GM12878 (cell line): Measurements from ENCODE around the gene NUP62. TPM values are rescaled to one million over a fixed set of nuclear protein-coding genes. Genes with fewer than 3 reads are reported as not detected.

Experiments used
- ATAC-seq: fragments of 200-7000 bp; cut with Tn5 transposase; 3 replicates; pipeline ENCODE4 v1.9.1; 2020; ENCODE audit warnings: mild to moderate bottlenecking, moderate library complexity
- BruUV-seq: library from RNA; stranded (reverse); fragments of 400-500 nt; replicated peaks from 2 replicates; lab custom pipeline; 2021; lab: Mats Ljungman, UMichigan
- CTCF ChIA-PET: fragments of 300-600 bp; sonication (Branson Sonifier 250); formaldehyde crosslinking; extraction: SDS; loops from one replicate; lab custom pipeline; 2021; ENCODE audit warnings: inconsistent platforms; lab: Yijun Ruan, JAX
- POLR2A ChIA-PET: fragments of 350-600 bp; formaldehyde crosslinking; extraction: SDS; loops from one replicate; lab custom pipeline; 2021; ENCODE audit warnings: inconsistent platforms; lab: Charles Lee
- RAD21 ChIA-PET: fragments of 300-600 bp; sonication (Branson Sonifier 250); formaldehyde crosslinking; loops from one replicate; lab custom pipeline; 2023; ENCODE audit warnings: antibody characterized with exemption; ENCODE audit not compliant: unreplicated experiment; lab: Charles Lee
- SMC1A ChIA-PET: fragments of 300-600 bp; sonication (Branson Sonifier 250); formaldehyde crosslinking; loops from one replicate; lab custom pipeline; 2023; ENCODE audit not compliant: unreplicated experiment, uncharacterized antibody; lab: Charles Lee
- DNase-seq: peaks from one replicate; pipeline ENCODE4 v3.0.0-alpha.2; 2011; ENCODE audit warnings: low read depth, low spot score
- FAIRE-seq: peaks from 3 replicates; lab custom pipeline; 2011; peaks lifted over from hg19 to GRCh38; lab: Jason Lieb, UNC
- H2AFZ ChIP-seq: 2 replicates; pipeline ENCODE4 v1.6.0; 2011; ENCODE audit warnings: low read depth, low read length, control low read depth; ENCODE audit not compliant: control insufficient read depth
- H3K27ac ChIP-seq: 2 replicates; pipeline ENCODE4 v1.5.1; 2011; ENCODE audit warnings: control low read depth; ENCODE audit not compliant: control insufficient read depth, insufficient read depth
- H3K27me3 ChIP-seq, 2 experiments: replicated peaks in 1 of 2; 2 replicates each; pipeline versions ENCODE4 v1.6.0 to v1.6.1; 2011; ENCODE audit warnings: low read length in 1 of 2; ENCODE audit not compliant: control insufficient read depth in 2 of 2, insufficient read depth in 2 of 2
- H3K36me3 ChIP-seq, 2 experiments: 2 replicates each; pipeline ENCODE4 v1.5.1; 2011; ENCODE audit warnings: low read length in 1 of 2; ENCODE audit not compliant: control insufficient read depth in 2 of 2, insufficient read depth in 2 of 2
- H3K4me1 ChIP-seq: 2 replicates; pipeline ENCODE4 v1.6.1; 2011; ENCODE audit warnings: mild to moderate bottlenecking, low read length, moderate library complexity, mixed read lengths; ENCODE audit not compliant: control insufficient read depth, insufficient read depth
- H3K4me2 ChIP-seq: 2 replicates; pipeline ENCODE4 v1.6.0; 2011; ENCODE audit warnings: control low read depth; ENCODE audit not compliant: control insufficient read depth, insufficient read depth
- H3K4me3 ChIP-seq: fragments of 200-600 bp; sonication (generic); 2 replicates; pipeline ENCODE4 v1.5.1; 2016
- H3K79me2 ChIP-seq: 2 replicates; pipeline ENCODE4 v1.6.0; 2011; ENCODE audit warnings: low read length; ENCODE audit not compliant: control insufficient read depth, insufficient read depth
- H3K9ac ChIP-seq: 2 replicates; pipeline ENCODE4 v1.8.0; 2011; ENCODE audit warnings: low read length, control low read depth, mixed read lengths; ENCODE audit not compliant: control insufficient read depth, insufficient read depth
- H3K9me3 ChIP-seq: replicated peaks from 3 replicates; pipeline ENCODE4 v1.5.1; 2011; ENCODE audit warnings: mild to moderate bottlenecking, low read length; ENCODE audit not compliant: control insufficient read depth, insufficient read depth
- H4K20me1 ChIP-seq: 2 replicates; pipeline ENCODE4 v1.6.0; 2011; ENCODE audit not compliant: control insufficient read depth, insufficient read depth
- CBFB ChIP-seq: IDR thresholded peaks from 2 replicates; pipeline ENCODE4 v1.6.1; 2016; ENCODE audit warnings: antibody characterized with exemption, low read depth
- CHD1 ChIP-seq: IDR thresholded peaks from 2 replicates; pipeline ENCODE4 v1.6.1; 2012; ENCODE audit warnings: low read depth, low read length, improper control_type of control experiment
- CREM ChIP-seq: IDR thresholded peaks from 2 replicates; pipeline ENCODE4 v1.6.1; 2014; ENCODE audit warnings: antibody characterized with exemption, low read depth
- DPF2 ChIP-seq: fragments of 450-650 bp; IDR thresholded peaks from 2 replicates; pipeline ENCODE4 v1.6.1; 2017; ENCODE audit warnings: mild to moderate bottlenecking
- ELK1 ChIP-seq: IDR thresholded peaks from 2 replicates; pipeline ENCODE4 v1.6.1; 2012; ENCODE audit warnings: low read depth, low read length, improper control_type of control experiment
- MAX ChIP-seq: IDR thresholded peaks from 2 replicates; pipeline ENCODE4 v1.6.1; 2012; ENCODE audit warnings: low read depth, low read length, improper control_type of control experiment
- POLR2A ChIP-seq: IDR thresholded peaks from 2 replicates; pipeline ENCODE4 v1.6.1; 2011; ENCODE audit warnings: low read depth, mild to moderate bottlenecking, low read length
- SPI1 ChIP-seq: IDR thresholded peaks from 2 replicates; pipeline ENCODE4 v1.6.1; 2011; ENCODE audit warnings: low read depth, mild to moderate bottlenecking, low read length, moderate library complexity, borderline replicate concordance; ENCODE audit not compliant: insufficient read depth
- TBL1XR1 ChIP-seq: IDR thresholded peaks from 2 replicates; pipeline ENCODE4 v1.6.1; 2012; ENCODE audit warnings: low read depth, low read length, improper control_type of control experiment
- TCF12 ChIP-seq: IDR thresholded peaks from 2 replicates; pipeline ENCODE4 v1.6.1; 2011; ENCODE audit warnings: low read depth, mild to moderate bottlenecking, low read length
- WGBS: methylation state at CpG from one replicate; pipeline ENCODE4 v1.1.6; 2016; ENCODE audit warnings: low lambda C conversion rate; ENCODE audit not compliant: insufficient replicate concordance, insufficient coverage; ENCODE audit errors: missing lambda C conversion rate; 5-methylcytosine and 5-hydroxymethylcytosine counted together
- in situ Hi-C: fragments of 300-500 bp; cut with MboI; formaldehyde crosslinking; loops from 9 replicates; pipeline ENCODE4 v1.14.3; 2018; ENCODE audit warnings: mixed read lengths
- intact Hi-C: fragments of 100-400 bp; cut with micrococcal nuclease; formaldehyde crosslinking; loops from one replicate; pipeline ENCODE4 v1.14.2; 2022; ENCODE audit not compliant: unreplicated experiment
- polyA plus RNA-seq, 11 experiments: library from polyadenylated mRNA; depleted of rRNA in 4 of 11; unstranded in 6 of 11; stranded (reverse) in 5 of 11; fragments of >200 nt; fragmentation: Nextera tagmentation in 4 of 11; fragmentation: Illumina TruSeq in 1 of 11; extraction: Ambion mirVana in 4 of 11; extraction: Trizol in 1 of 11; gene quantifications; 1 replicate in 1 of 11; 2 replicates in 10 of 11; pipeline versions ENCODE4 v1.2.1 to v1.2.3, GENCODE V29; 2011 to 2016; ENCODE audit warnings: inconsistent platforms in 2 of 11, missing spikeins in 2 of 11, low read depth in 1 of 11
- total RNA-seq, 4 experiments: library from RNA; depleted of rRNA in 3 of 4; stranded (reverse); fragments of >200 nt in 3 of 4; fragmentation: Illumina TruSeq in 1 of 4; extraction: Trizol in 1 of 4; gene quantifications; 2 replicates each; pipeline versions ENCODE4 v1.2.1 to v1.2.3, GENCODE V29; 2013 to 2021

Gene NUP62
- total and polyA plus RNA-seq, 10 of the 15 experiments (the other 5 are each of a cell fraction or from before 2014, with no cell fraction given): 19.5 to 110 (median 66.9) TPM

- TF ChIP-seq SPI1: no peak
- no peak for TF ChIP-seq CHD1
- no peak for TF ChIP-seq CREM
- no peak for TF ChIP-seq TBL1XR1
- TF ChIP-seq ELK1: no peak
These were observed 6.0 kb downstream of the NUP62 start (continued) for GRCh38 chr19:49923055-49924003.

- no TSS peak for BruUV-seq
- Histone ChIP-seq H3K79me2 (peaks cover 91% of the 10 kb centered on the region), H4K20me1 (no peaks in the 10 kb centered on the region; the same call in 1 of the 2 replicates), H3K9me3 (no peaks in the 10 kb centered on the region), H3K4me3 (no peak overlapping the region), H2AFZ (no peak overlapping the region), H3K9ac (no peak overlapping the region), H3K27me3 (no peaks in the 10 kb centered on the region), H3K4me2 (peak overlapping the region; percentile 38), H3K4me1 (peaks cover 46% of the 10 kb centered on the region), H3K36me3 (peaks cover 21 to 40% of the 10 kb centered on the region in 2 experiments), H3K27ac (peak overlapping the region; percentile 52)
- WGBS: 79% methylated on average over 22 of the region's 22 CpGs
- FAIRE-seq: no peak
- intact Hi-C loops (no loop called here), in situ Hi-C loops (no loop called here)
- POLR2A ChIA-PET: interaction anchor here (0.5 to 2.3 kb wide), 6 partner anchors 10 to 1666 kb away, joined by 3 to 17 read pairs (median 3); partner anchors contain the start of genes CARD8, IL4I1 and PNKP
- SMC1A ChIA-PET: interaction anchor here (1.5 to 1.9 kb wide), 2 partner anchors 11 to 53 kb away, joined by 6 to 7 read pairs; no protein-coding TSS in a partner anchor
- TF ChIP-seq POLR2A (peak; percentile 60), TCF12 (no peak), DPF2 (no peak), MAX (no peak), CBFB (no peak)
- CTCF ChIA-PET: interaction anchor here (1.5 kb wide), 1 partner anchor 8 kb away, joined by 6 read pairs; no protein-coding TSS in a partner anchor
- peak; percentile 9; the same call in 2 of the 3 replicates for ATAC-seq
- RAD21 ChIA-PET: interaction anchor here (0.6 to 1.5 kb wide), 2 partner anchors 11 to 34 kb away, joined by 3 to 7 read pairs; no protein-coding TSS in a partner anchor
- DNase-seq: no peak
These were observed 7.2 kb downstream of the NUP62 start for GRCh38 chr19:49921871-49922795.
